Suprapubic skin (tissue), 4 donors: ENCODE results near the gene NAT16.

ENCODE experiments used
- POLR2A ChIP-seq, 2 donors: fragments of 450-650 bp; IDR thresholded peaks; one replicate each; pipeline ENCODE4 v1.6.1; 2017; ENCODE audit warnings: antibody characterized with exemption in 2 of 2, mild to moderate bottlenecking in 2 of 2, moderate library complexity in 2 of 2
- POLR2AphosphoS5 ChIP-seq, 3 donors: sonication (generic); formaldehyde crosslinking; IDR thresholded peaks; one replicate each; pipeline ENCODE4 v1.6.1; 2017; ENCODE audit warnings: antibody characterized with exemption in 3 of 3
- TF ChIP-seq, protein P1 (sequence below), 2 donors: fragments of 200-600 bp in 1 of 2; fragments of 450-650 bp in 1 of 2; sonication (generic) in 1 of 2; IDR thresholded peaks; one replicate each; pipeline ENCODE4 v1.5.1; 2016 to 2019; ENCODE audit warnings: antibody characterized with exemption in 2 of 2, mild to moderate bottlenecking in 1 of 2, moderate library complexity in 1 of 2

DNA sequence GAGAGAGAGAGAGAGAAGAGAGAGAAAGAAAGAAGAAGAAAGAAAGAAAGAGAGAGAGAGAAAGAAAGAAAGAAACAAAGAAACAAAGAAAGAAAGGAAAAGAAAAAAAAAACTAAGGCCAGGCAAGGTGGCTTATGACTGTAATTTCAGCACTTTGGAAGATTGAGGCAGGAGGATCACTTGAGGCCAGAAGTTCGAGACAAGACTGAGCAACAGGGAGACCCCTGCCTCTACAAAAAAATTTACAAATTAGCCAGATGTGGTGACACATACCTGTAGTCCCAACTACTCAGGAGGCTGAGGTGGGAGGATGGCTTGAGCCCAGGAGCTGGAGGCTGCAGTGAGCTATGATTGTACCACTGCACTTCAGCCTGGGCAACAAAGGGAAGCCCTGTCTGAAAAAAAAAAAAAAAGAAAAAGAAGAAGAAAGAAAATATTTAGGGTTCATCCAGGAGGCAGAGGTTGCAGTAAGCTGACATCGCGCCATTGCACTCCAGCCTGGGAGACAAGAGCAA is 50.4 kb downstream of the NAT16 start:
- TF ChIP-seq POLR2A (IDR thresholded peaks at IDR 0.05) (no peak), POLR2AphosphoS5 (IDR thresholded peaks at IDR 0.05) (no peak)
- TF ChIP-seq, protein P1, sequence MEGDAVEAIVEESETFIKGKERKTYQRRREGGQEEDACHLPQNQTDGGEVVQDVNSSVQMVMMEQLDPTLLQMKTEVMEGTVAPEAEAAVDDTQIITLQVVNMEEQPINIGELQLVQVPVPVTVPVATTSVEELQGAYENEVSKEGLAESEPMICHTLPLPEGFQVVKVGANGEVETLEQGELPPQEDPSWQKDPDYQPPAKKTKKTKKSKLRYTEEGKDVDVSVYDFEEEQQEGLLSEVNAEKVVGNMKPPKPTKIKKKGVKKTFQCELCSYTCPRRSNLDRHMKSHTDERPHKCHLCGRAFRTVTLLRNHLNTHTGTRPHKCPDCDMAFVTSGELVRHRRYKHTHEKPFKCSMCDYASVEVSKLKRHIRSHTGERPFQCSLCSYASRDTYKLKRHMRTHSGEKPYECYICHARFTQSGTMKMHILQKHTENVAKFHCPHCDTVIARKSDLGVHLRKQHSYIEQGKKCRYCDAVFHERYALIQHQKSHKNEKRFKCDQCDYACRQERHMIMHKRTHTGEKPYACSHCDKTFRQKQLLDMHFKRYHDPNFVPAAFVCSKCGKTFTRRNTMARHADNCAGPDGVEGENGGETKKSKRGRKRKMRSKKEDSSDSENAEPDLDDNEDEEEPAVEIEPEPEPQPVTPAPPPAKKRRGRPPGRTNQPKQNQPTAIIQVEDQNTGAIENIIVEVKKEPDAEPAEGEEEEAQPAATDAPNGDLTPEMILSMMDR (IDR thresholded peaks at IDR 0.05), result no peak
